ENCODE measurements around the gene CAMSAP1.

Gene CAMSAP1

DNA sequence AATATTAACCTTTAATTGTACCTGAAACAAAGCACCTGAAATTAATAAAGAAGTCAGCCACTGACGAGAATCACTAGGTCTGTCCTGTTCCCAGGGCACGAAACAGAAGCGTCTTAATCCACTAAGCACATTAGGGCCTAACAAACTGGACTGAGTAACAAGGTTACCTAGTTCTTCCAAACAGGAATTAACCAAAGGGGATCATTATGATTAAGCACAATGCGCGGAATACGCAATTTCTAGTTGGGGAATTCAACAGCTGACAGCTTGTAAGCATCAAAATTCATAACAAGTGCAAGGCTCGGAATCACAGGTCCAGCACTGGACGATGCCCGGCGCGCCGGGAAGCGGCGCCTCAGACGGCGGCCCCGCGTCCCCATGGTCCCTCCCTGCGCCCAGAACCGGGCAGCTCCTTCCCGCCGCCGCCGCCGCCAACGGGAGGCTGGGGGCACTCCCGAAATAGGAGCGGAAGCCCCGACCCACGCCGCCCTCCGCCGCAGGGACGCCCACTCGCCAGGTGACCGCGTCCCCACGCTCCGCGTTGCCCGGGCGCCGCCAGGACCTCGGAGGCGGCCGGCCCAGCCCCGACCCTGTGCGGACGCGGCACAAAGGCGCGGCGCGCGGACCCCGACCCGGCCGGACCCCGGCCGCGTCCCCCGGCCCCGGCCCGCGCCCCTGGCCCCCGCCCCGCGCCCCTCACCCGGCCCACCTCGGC, 898 bp downstream of the CAMSAP1 start:
- TF ChIP-seq, protein P1, sequence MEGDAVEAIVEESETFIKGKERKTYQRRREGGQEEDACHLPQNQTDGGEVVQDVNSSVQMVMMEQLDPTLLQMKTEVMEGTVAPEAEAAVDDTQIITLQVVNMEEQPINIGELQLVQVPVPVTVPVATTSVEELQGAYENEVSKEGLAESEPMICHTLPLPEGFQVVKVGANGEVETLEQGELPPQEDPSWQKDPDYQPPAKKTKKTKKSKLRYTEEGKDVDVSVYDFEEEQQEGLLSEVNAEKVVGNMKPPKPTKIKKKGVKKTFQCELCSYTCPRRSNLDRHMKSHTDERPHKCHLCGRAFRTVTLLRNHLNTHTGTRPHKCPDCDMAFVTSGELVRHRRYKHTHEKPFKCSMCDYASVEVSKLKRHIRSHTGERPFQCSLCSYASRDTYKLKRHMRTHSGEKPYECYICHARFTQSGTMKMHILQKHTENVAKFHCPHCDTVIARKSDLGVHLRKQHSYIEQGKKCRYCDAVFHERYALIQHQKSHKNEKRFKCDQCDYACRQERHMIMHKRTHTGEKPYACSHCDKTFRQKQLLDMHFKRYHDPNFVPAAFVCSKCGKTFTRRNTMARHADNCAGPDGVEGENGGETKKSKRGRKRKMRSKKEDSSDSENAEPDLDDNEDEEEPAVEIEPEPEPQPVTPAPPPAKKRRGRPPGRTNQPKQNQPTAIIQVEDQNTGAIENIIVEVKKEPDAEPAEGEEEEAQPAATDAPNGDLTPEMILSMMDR (IDR thresholded peaks at IDR 0.05; ENCODE audit: low read depth, low read length, missing control alignments): no peak
- no peak for DNase-seq (ENCODE audit: extremely low read depth, low read depth)
- peak overlapping the region; percentile 50 for H3K4me3 ChIP-seq (replicated peaks; ENCODE audit: low read depth, low read length)

DNA sequence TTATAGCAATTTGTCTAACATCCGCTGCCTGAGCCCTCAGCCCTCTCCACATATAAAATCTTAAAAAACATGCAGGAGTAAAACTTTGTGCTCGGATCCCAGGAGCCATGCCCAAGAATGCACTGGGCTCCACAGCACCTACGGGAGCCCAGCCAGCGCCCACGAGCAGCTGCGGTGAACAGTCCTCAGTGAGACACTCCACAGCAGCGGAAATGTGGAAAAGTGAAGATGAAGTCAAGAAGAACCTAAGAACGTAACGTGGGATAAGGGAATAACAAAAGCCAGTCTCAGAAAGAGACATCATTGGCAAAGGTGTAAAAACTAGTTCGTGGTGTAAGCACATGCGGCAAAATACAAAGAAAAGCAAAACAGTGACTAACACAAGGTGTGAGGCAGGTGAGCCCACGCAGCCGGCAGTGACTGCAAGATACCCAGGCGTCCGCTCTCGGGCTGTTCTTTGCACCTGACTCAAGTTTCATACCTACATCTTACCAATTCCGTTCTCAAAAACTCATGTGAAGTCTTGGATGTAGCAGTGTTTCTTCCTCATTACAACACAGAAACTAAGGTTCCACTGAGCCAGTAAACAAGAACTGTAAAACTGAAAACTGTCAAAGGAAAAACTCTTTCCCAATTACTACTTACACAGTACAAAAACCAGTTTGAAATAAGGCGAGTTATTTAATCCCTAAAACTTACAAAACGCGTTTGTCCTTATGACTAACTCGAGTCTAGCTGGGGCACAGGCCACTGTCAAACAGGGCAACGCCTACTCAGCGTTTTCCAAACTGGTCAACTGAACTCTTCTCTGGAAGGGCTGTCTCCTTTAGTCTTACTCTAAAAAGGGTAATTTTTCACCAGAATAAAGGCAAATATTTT, 1.7 kb downstream of the CAMSAP1 start:
- TF ChIP-seq, protein P1 (IDR thresholded peaks at IDR 0.05; ENCODE audit: low read depth, low read length, missing control alignments): no peak
- DNase-seq (ENCODE audit: extremely low read depth, low read depth): no peak
- H3K4me3 ChIP-seq (replicated peaks; ENCODE audit: low read depth, low read length): peak overlapping the region; percentile 50

DNA sequence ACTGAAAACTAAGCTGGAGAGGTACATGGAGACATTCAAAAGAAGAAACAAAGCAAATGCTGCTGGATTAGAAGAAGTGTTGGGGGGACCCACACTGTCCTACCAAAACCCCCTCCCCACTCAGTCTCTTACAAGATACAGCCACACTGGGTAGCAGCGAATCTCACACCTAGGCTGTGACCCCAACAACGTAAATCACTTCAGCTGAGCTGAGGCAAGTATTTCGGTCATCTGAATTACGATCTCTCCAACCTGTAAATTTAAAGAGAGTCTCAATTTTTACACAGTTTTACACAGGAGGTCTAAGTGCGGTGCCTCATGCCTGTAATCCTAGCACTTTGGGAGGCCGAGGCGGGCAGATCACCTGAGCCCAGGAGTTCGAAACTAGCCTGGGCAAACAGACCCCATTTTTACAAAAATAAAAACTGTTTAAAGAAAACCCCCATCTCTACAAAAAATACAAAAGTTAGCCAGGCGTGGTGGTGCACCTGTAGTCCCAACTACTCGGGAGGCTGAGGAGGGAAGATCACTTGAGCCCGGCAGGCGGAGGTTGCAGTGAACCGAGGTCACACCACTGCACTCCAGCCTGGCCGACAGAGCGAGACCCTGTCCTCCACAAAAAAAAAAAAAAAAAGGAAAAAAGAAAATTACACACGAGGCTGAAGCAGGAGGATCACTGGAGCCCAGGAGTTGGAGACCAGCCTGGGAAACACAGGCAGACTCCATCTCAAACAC, 3.4 kb downstream of the CAMSAP1 start:
- no peak for DNase-seq (ENCODE audit: extremely low read depth, low read depth)
- TF ChIP-seq, protein P1 (IDR thresholded peaks at IDR 0.05; ENCODE audit: low read depth, low read length, missing control alignments): no peak
- H3K4me3 ChIP-seq (replicated peaks; ENCODE audit: low read depth, low read length): no peak overlapping the region

DNA sequence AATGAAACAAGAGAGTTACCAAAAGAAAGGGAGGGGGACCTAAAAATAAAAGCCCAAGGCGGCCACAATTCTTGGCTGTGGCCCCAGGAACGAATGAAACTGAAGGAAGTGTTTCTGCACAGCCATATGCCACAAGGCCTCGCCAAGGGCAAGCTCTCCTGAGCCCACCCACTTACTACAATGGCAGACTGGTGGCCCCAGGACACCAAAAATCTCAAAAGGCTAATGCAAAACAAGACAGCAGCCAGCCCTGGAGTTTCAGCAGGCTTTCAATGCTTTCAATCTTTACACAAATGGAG, 4.0 kb downstream of the CAMSAP1 start:
- no peak for DNase-seq (ENCODE audit: extremely low read depth, low read depth)
- H3K4me3 ChIP-seq (replicated peaks; ENCODE audit: low read depth, low read length): no peak overlapping the region
- TF ChIP-seq, protein P1 (IDR thresholded peaks at IDR 0.05; ENCODE audit: low read depth, low read length, missing control alignments): no peak

DNA sequence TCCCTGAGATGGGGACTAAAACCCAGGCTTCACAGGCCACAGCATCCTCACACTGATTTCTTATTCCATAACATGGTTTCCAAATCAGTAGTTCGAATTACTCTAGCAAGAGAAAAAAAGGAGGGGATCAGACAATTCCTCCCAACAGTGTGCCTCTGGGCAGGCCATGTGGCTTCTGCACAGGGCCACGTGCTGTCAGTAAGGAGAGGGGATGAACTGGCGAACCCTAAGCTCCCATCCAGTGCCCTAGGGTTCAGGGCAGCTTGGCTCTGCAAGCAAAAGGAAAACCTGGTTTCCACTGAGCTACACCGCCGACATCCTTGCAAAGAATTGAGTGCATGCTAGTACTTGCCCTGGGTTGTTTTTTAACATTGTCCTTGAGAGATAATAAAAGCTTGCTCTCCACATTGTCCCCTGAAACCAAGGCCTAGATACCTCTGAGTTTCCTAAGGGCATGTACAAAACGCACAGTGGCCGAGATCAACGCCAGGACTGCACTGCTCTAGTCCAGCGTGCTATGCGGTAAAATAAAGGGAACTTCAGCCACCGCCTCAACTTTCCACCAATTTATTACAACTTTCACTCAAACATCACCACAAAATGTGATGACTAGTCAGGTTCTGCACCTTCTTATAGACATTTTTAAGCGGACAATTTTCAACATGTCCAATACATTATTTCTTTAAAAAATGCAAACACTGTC, 4.5 kb downstream of the CAMSAP1 start:
- no peak overlapping the region for H3K4me3 ChIP-seq (replicated peaks; ENCODE audit: low read depth, low read length)
- TF ChIP-seq, protein P1 (IDR thresholded peaks at IDR 0.05; ENCODE audit: low read depth, low read length, missing control alignments): no peak
- no peak for DNase-seq (ENCODE audit: extremely low read depth, low read depth)

DNA sequence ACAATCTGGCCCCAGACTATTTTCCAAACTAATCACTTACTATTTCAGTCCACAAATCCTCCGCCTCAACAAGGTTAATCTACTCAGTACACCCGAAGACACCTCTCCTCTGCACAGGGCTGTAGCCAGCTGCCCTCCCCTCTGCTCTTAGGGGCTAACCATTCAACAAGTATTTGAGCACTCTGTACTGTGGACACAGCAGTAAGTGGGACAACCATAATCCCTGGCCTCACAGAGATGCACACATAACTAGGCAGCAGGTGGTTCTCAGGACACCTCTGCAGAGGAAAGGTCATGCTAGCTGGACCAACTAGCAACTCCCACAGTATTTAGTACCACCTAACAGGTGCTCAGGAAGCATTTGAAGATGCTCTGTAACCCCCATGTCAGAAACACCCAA, 5.5 kb downstream of the CAMSAP1 start:
- H3K4me3 ChIP-seq (replicated peaks; ENCODE audit: low read depth, low read length): no peak overlapping the region
- no peak for DNase-seq (ENCODE audit: extremely low read depth, low read depth)
- TF ChIP-seq, protein P1 (IDR thresholded peaks at IDR 0.05; ENCODE audit: low read depth, low read length, missing control alignments): no peak

Measured in HFF-Myc (cell line).